Measurements from ENCODE around the gene GABPB2. TPM values are rescaled to one million over a fixed set of nuclear protein-coding genes. Genes with fewer than 3 reads are reported as not detected.

The GABPB2 gene
- polyA plus RNA-seq, 1 donor = 7.0 TPM

GRCh38 chr1:151165281-151165737 is 94.7 kb downstream of the GABPB2 start:
- peak; percentile 67 for DNase-seq

DNA sequence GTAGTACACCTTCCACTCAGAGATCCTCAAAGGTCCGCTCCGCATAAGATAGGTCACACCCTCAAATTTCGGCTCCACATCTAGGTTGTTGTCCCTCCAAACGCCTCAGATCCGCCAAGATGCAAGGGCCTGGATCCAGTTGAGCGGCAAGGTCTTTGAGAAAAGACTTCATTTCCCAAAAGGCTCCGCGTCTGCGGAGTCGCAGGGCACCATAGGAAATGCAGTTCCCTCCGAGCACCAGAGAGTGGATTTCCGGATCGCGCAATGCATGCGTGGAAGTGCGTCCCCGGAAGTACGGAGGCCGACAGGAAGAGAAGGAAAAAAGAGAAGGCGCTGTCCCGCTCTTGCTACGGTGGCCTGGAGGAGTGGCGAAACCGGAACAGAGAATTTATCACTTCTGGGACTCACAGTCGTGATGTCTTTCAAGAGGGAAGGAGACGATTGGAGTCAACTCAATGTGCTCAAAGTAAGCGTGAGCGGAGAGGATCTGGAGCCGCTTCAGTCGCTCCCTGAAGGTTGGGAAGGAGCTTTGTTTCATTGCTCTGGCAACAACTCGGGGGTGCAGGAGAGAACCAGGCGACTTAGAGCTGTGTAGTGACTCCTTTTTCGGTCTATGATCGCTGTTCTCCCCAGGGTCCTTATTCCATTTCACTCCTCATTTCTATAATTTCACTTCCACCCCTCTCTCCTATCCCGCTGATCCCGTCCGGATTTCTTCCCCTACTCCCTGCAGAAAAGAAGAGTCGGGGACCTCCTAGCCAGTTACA is 95.4 kb downstream of the GABPB2 start, which contains the start of the genes LYSMD1 and SCNM1:
TSS of gene LYSMD1 (minus strand) at position 165 of the 767 bp plus-strand sequence. CDS start 644 bp downstream, outside the sequence.
TSS of gene SCNM1 (plus strand) at position 407 of the 767 bp plus-strand sequence. CDS start at position 416, 9 bp downstream.
- peak; percentile 99 for DNase-seq

- DNase-seq = no peak
Observed at GRCh38 chr1:151166505-151166956, 96.0 kb downstream of the GABPB2 start.

DNA sequence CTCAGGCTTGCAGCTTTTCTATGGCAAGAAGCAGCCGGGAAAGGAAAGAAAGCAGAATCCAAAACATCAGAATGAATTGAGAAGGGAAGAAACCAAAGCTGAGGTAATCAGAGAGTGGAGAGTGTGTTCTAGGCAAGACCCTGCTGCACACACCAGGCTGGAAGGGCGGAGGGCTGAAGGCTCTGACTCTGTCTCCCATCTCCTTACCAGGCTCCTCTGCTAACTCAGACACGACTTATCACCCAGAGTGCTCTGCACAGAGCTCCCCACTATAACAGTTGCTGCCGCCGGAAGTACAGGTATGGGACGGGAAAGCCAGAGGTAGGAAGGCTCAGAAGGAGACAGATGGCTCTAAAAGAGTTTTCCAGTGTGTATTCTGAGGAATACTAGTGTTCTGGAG is 96.6 kb downstream of the GABPB2 start:
- DNase-seq = no peak

DNA sequence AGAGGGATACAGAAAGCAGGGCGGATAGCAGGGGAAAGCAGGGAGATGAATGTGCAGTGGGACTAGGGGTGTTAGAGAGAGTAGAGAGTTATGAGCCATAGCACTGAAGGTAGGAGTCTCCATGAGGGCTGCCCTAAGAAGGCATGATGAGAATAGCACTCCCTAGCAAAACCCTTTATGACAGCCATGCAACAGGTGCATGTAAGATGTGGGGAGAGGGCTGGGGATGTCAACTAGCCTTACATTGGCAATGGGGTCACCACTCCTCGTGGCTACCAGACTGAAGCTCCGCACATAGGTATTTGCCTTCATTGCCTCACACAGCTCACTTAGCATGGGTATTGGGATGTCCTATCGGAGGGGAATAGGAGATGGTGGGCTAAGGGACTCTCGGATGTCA is 100.6 kb downstream of the GABPB2 start:
- no peak for DNase-seq

Other genes with a start within 250 kb of the GABPB2 start
- gene ARNT, start 194.2 kb upstream of the GABPB2 start, polyA plus RNA-seq (ENCODE audit: insufficient read length) = 34.4 TPM
- not detected for gene CTXND2, start 183.6 kb upstream of the GABPB2 start, polyA plus RNA-seq (ENCODE audit: insufficient read length)
- 45.0 TPM for gene SETDB1, start 144.4 kb upstream of the GABPB2 start, polyA plus RNA-seq (ENCODE audit: insufficient read length)
- 69.0 TPM for gene CERS2, start 95.9 kb upstream of the GABPB2 start, polyA plus RNA-seq (ENCODE audit: insufficient read length)
- 3.8 TPM for gene ANXA9, start 88.5 kb upstream of the GABPB2 start, polyA plus RNA-seq (ENCODE audit: insufficient read length)
- gene MINDY1, start 63.9 kb upstream of the GABPB2 start, polyA plus RNA-seq (ENCODE audit: insufficient read length) = 24.4 TPM
- 27.1 TPM for gene PRUNE1, start 62.3 kb upstream of the GABPB2 start, polyA plus RNA-seq (ENCODE audit: insufficient read length)
- gene BNIPL, start 34.2 kb upstream of the GABPB2 start, polyA plus RNA-seq (ENCODE audit: insufficient read length) = 1.1 TPM
- 6.0 TPM for gene C1orf56, start 23.0 kb upstream of the GABPB2 start, polyA plus RNA-seq (ENCODE audit: insufficient read length)
- gene CDC42SE1, start 11.1 kb upstream of the GABPB2 start, polyA plus RNA-seq (ENCODE audit: insufficient read length) = 60.6 TPM
- gene MLLT11, start 10.4 kb upstream of the GABPB2 start, polyA plus RNA-seq (ENCODE audit: insufficient read length) = 11.1 TPM
- 120 TPM for gene SEMA6C, start 75.9 kb downstream of the GABPB2 start, polyA plus RNA-seq (ENCODE audit: insufficient read length)
- gene TNFAIP8L2, start 85.9 kb downstream of the GABPB2 start, polyA plus RNA-seq (ENCODE audit: insufficient read length) = 2.5 TPM
- gene LYSMD1, start 95.1 kb downstream of the GABPB2 start, polyA plus RNA-seq (ENCODE audit: insufficient read length) = 12.2 TPM
- 36.7 TPM for gene SCNM1, start 95.4 kb downstream of the GABPB2 start, polyA plus RNA-seq (ENCODE audit: insufficient read length)
- 27.4 TPM for gene TMOD4, start 105.2 kb downstream of the GABPB2 start, polyA plus RNA-seq (ENCODE audit: insufficient read length)
- 45.4 TPM for gene VPS72, start 119.4 kb downstream of the GABPB2 start, polyA plus RNA-seq (ENCODE audit: insufficient read length)
- 43.5 TPM for gene PIP5K1A, start 127.8 kb downstream of the GABPB2 start, polyA plus RNA-seq (ENCODE audit: insufficient read length)
- gene PSMD4, start 184.0 kb downstream of the GABPB2 start, polyA plus RNA-seq (ENCODE audit: insufficient read length) = 121 TPM
- 13.5 TPM for gene ZNF687, start 211.5 kb downstream of the GABPB2 start, polyA plus RNA-seq (ENCODE audit: insufficient read length)

All from hindlimb muscle (tissue), 1 donor.